K562 (cell line): ENCODE data around the gene NFATC2. TPM values are rescaled to one million over a fixed set of nuclear protein-coding genes. Genes with fewer than 3 reads are reported as not detected.

ENCODE experiments used
- CBX5 ChIP-seq: IDR thresholded peaks from 2 replicates; pipeline ENCODE4 v1.6.1; 2014; ENCODE audit warnings: low read depth, borderline replicate concordance
- HMG20A ChIP-seq: fragments of 450-650 bp; formaldehyde crosslinking; conservative IDR thresholded peaks from 2 replicates; pipeline ENCODE4 v1.4.0; 2020; ENCODE audit warnings: mild to moderate bottlenecking, mixed read lengths
- RAD21 ChIP-seq, 2 experiments: fragments of 250-450 bp in 1 of 2; fragments of 450-650 bp in 1 of 2; sonication (Bioruptor Pico) in 1 of 2; formaldehyde crosslinking in 1 of 2; IDR thresholded peaks in 1 of 2; conservative IDR thresholded peaks in 1 of 2; 2 replicates each; pipeline versions ENCODE4 v1.4.0 to v1.8.0; 2020 to 2022; ENCODE audit warnings: mild to moderate bottlenecking in 2 of 2, moderate library complexity in 1 of 2
- SAP30 ChIP-seq: fragments of 200-600 bp; sonication (generic); IDR thresholded peaks from 2 replicates; pipeline ENCODE4 v1.6.1; 2012; ENCODE audit warnings: borderline replicate concordance, low read depth, mild to moderate bottlenecking, moderate library complexity, low read length, control low read depth, inconsistent platforms; ENCODE audit not compliant: insufficient read depth, poor library complexity, severe bottlenecking
- ZBTB7A ChIP-seq: IDR thresholded peaks from 2 replicates; pipeline ENCODE4 v1.6.1; 2011; ENCODE audit warnings: low read depth, mild to moderate bottlenecking, low read length, moderate library complexity, borderline replicate concordance; ENCODE audit not compliant: control insufficient read depth
- polyA plus RNA-seq, 8 experiments: library from polyadenylated mRNA; depleted of rRNA in 4 of 8; stranded (reverse) in 5 of 8; unstranded in 3 of 8; fragments of >200 nt; fragmentation: Nextera tagmentation in 2 of 8; fragmentation: Illumina TruSeq in 1 of 8; extraction: Ambion mirVana in 2 of 8; extraction: Trizol in 1 of 8; gene quantifications; 2 replicates each; pipeline versions ENCODE4 v1.2.1 to v1.2.3, GENCODE V29; 2011 to 2014; ENCODE audit warnings: inconsistent platforms in 1 of 8, missing spikeins in 1 of 8
- total RNA-seq, 7 experiments: library from RNA; depleted of rRNA in 6 of 7; stranded (reverse); fragments of >200 nt in 6 of 7; fragmentation: Illumina TruSeq in 2 of 7; extraction: Trizol in 2 of 7; gene quantifications; 2 replicates each; pipeline versions ENCODE4 v1.2.1 to v1.2.3, GENCODE V29; 2011 to 2021; ENCODE audit warnings: low replicate concordance in 1 of 7
- TF ChIP-seq, protein P1 (sequence below), 2 experiments: IDR thresholded peaks; 2 replicates each; pipeline ENCODE4 v1.6.1; 2011; ENCODE audit warnings: borderline replicate concordance in 1 of 2, control low read depth in 1 of 2, low read depth in 1 of 2, low read length in 1 of 2, mild to moderate bottlenecking in 1 of 2, mixed read lengths in 1 of 2, moderate library complexity in 1 of 2; ENCODE audit not compliant: insufficient read depth in 1 of 2, insufficient read length in 1 of 2, poor library complexity in 1 of 2, severe bottlenecking in 1 of 2; ENCODE audit errors: extremely low read depth in 1 of 2

Gene NFATC2
- total and polyA plus RNA-seq, 9 of the 15 experiments (the other 6 are each of a cell fraction or from before 2014, with no cell fraction given): 1.9 to 11.2 (median 3.0) TPM

DNA sequence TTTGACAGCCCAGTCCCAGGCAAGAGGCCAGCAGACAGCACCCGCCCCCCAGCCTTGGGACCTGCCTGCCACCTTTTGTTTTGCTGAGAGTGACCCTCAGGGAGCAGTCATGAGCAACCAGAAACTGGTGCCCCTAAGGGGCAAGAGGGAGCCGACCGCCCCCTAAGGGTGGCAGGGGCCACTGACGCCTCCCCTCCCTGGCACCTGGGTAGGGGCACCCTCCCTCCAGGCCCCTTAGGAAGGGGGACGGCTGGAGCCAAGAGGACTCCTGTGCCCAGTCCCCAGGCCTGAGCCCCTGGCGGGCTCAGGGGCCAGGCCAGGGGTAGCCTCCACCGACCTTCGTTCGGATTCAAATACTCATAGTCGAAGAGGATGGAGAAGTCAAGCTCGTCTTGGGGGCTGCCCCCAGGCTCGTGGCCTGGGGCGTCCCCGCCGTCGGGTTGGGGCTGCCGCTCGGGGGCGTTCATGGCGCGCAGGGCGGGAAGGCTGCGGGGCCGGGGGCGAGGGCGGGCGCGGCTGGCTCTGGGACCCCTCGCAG is 417 bp downstream of the NFATC2 start (continued):
- TF ChIP-seq SAP30 (peak; percentile 6), HMG20A (CRISPR knock-in tag) (no peak), ZBTB7A (peak; percentile 65; the same call in 1 of the 2 replicates), RAD21 (CRISPR knock-in tag; conservative IDR thresholded peaks at IDR 0.05 in 1 of 2, IDR thresholded peaks at IDR 0.05 in 1 of 2) (peak in 1 of 2 experiments; percentile 36; a peak in 2 of 4 replicates), CBX5 (no peak)
- TF ChIP-seq, protein P1, sequence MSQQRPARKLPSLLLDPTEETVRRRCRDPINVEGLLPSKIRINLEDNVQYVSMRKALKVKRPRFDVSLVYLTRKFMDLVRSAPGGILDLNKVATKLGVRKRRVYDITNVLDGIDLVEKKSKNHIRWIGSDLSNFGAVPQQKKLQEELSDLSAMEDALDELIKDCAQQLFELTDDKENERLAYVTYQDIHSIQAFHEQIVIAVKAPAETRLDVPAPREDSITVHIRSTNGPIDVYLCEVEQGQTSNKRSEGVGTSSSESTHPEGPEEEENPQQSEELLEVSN (IDR thresholded peaks at IDR 0.05; ENCODE audit: borderline replicate concordance in 1 of 2, extremely low read depth in 1 of 2, insufficient read depth in 1 of 2, insufficient read length in 1 of 2, low read depth in 1 of 2, low read length in 1 of 2, poor library complexity in 1 of 2, severe bottlenecking in 1 of 2): peak in 1 of 2 experiments; percentile 68
- TF ChIP-seq, all 486 proteins: peak for 15
